H9 (cell line): ENCODE measurements around the gene RARB. TPM values are rescaled to one million over a fixed set of nuclear protein-coding genes. Genes with fewer than 3 reads are reported as not detected.

Experiments used
- DNase-seq: peaks from one replicate; pipeline ENCODE4 v3.0.0-alpha.2; 2017
- H2AFZ ChIP-seq: one replicate; pipeline ENCODE4 v1.6.1; 2013; ENCODE audit warnings: mild to moderate bottlenecking, low read length, control low read depth, moderate library complexity
- H2AK5ac ChIP-seq: 2 replicates; pipeline ENCODE4 v1.6.1; 2013; ENCODE audit warnings: low read length, control low read depth, mixed read lengths; ENCODE audit not compliant: insufficient read length
- H2BK120ac ChIP-seq: one replicate; pipeline ENCODE4 v1.6.1; 2013; ENCODE audit warnings: low read depth, mild to moderate bottlenecking, low read length, control low read depth, inconsistent platforms; ENCODE audit not compliant: poor library complexity, severe bottlenecking
- H2BK12ac ChIP-seq: 2 replicates; pipeline ENCODE4 v1.6.1; 2013; ENCODE audit warnings: low read length, control low read depth, mixed read lengths, low read depth; ENCODE audit not compliant: insufficient read length
- H2BK15ac ChIP-seq: 2 replicates; pipeline ENCODE4 v1.6.1; 2013; ENCODE audit warnings: low read depth, low read length, control low read depth
- H2BK20ac ChIP-seq: one replicate; pipeline ENCODE4 v1.6.1; 2013; ENCODE audit warnings: low read depth, mild to moderate bottlenecking, low read length, control low read depth, inconsistent platforms; ENCODE audit not compliant: poor library complexity, severe bottlenecking
- H2BK5ac ChIP-seq: 2 replicates; pipeline ENCODE4 v1.6.1; 2013; ENCODE audit warnings: low read length, control low read depth, mixed read lengths; ENCODE audit not compliant: insufficient read length
- H3K14ac ChIP-seq: 2 replicates; pipeline ENCODE4 v1.6.1; 2013; ENCODE audit warnings: low read length, control low read depth; ENCODE audit not compliant: insufficient read depth
- H3K18ac ChIP-seq: 2 replicates; pipeline ENCODE4 v1.6.1; 2013; ENCODE audit warnings: low read depth, mild to moderate bottlenecking, mixed read lengths, low read length, control low read depth; ENCODE audit not compliant: insufficient read length
- H3K23ac ChIP-seq: 2 replicates; pipeline ENCODE4 v1.6.1; 2013; ENCODE audit warnings: low read length, control low read depth, mixed read lengths, low read depth; ENCODE audit not compliant: insufficient read length
- H3K23me2 ChIP-seq: 2 replicates; pipeline ENCODE4 v1.6.1; 2013; ENCODE audit warnings: low read depth, mild to moderate bottlenecking, mixed read lengths, low read length, control low read depth; ENCODE audit not compliant: insufficient read length, poor library complexity, severe bottlenecking
- H3K27ac ChIP-seq: 2 replicates; pipeline ENCODE4 v1.5.1; 2013; ENCODE audit warnings: low read length, control low read depth, mixed read lengths, low read depth; ENCODE audit not compliant: insufficient read length
- H3K27me3 ChIP-seq: 2 replicates; pipeline ENCODE4 v1.6.1; 2013; ENCODE audit warnings: low read length, control low read depth, inconsistent platforms; ENCODE audit not compliant: insufficient read depth
- H3K4ac ChIP-seq: 2 replicates; pipeline ENCODE4 v1.6.1; 2013; ENCODE audit warnings: low read depth, mild to moderate bottlenecking, control low read depth, inconsistent platforms, low read length, moderate library complexity
- H3K4me1 ChIP-seq: 2 replicates; pipeline ENCODE4 v1.6.1; 2013; ENCODE audit warnings: low read length, control low read depth, inconsistent platforms; ENCODE audit not compliant: insufficient read depth
- H3K4me2 ChIP-seq: 2 replicates; pipeline ENCODE4 v1.6.1; 2013; ENCODE audit warnings: low read length, control low read depth, mixed read lengths; ENCODE audit not compliant: insufficient read length, insufficient read depth
- H3K56ac ChIP-seq: 2 replicates; pipeline ENCODE4 v1.6.1; 2013; ENCODE audit warnings: low read depth, mild to moderate bottlenecking, mixed read lengths, low read length, control low read depth; ENCODE audit not compliant: insufficient read length
- H3K79me1 ChIP-seq: 2 replicates; pipeline ENCODE4 v1.6.1; 2013; ENCODE audit warnings: low read depth, mild to moderate bottlenecking, moderate library complexity, low read length, control low read depth, inconsistent platforms; ENCODE audit not compliant: insufficient read depth, poor library complexity, severe bottlenecking
- H3K79me2 ChIP-seq: 2 replicates; pipeline ENCODE4 v1.6.1; 2013; ENCODE audit warnings: low read length, control low read depth, inconsistent platforms; ENCODE audit not compliant: insufficient read depth
- H3K9ac ChIP-seq: 2 replicates; pipeline ENCODE4 v1.6.1; 2013; ENCODE audit warnings: low read length, control low read depth, mixed read lengths; ENCODE audit not compliant: insufficient read length; ENCODE audit errors: extremely low read depth
- H3K9me3 ChIP-seq: one replicate; pipeline ENCODE4 v1.6.1; 2013; ENCODE audit warnings: low read depth, low read length, inconsistent platforms; ENCODE audit not compliant: control insufficient read depth
- H3T11ph ChIP-seq: one replicate; pipeline ENCODE4 v1.6.1; 2013; ENCODE audit warnings: mild to moderate bottlenecking, low read length, control low read depth, inconsistent platforms
- H4K20me1 ChIP-seq: one replicate; pipeline ENCODE4 v1.6.1; 2013; ENCODE audit not compliant: control insufficient read depth, insufficient read length, insufficient read depth
- H4K5ac ChIP-seq: 2 replicates; pipeline ENCODE4 v1.6.1; 2013; ENCODE audit warnings: low read depth, mild to moderate bottlenecking, mixed read lengths, low read length, control low read depth; ENCODE audit not compliant: insufficient read length
- H4K8ac ChIP-seq: replicated peaks from 2 replicates; pipeline ENCODE4 v1.6.1; 2013; ENCODE audit warnings: low read length, control low read depth, mixed read lengths, low read depth; ENCODE audit not compliant: insufficient read length
- H4K91ac ChIP-seq: 2 replicates; pipeline ENCODE4 v1.6.1; 2013; ENCODE audit warnings: low read depth, mild to moderate bottlenecking, moderate library complexity, mixed read lengths, low read length, control low read depth; ENCODE audit not compliant: insufficient read length
- H3K27ac Mint-ChIP-seq, 3 experiments: 2 replicates in 2 of 3; 3 replicates in 1 of 3; pipeline ENCODE4 v1.8.0; 2020 to 2021; ENCODE audit warnings: mixed read lengths in 3 of 3, mild to moderate bottlenecking in 1 of 3, moderate library complexity in 1 of 3
- H3K27me3 Mint-ChIP-seq: 2 replicates; pipeline ENCODE4 v1.8.0; 2021; ENCODE audit warnings: low read depth, mild to moderate bottlenecking, moderate library complexity, mixed read lengths
- H3K36me3 Mint-ChIP-seq, 3 experiments: 2 replicates in 2 of 3; 3 replicates in 1 of 3; pipeline ENCODE4 v1.8.0; 2020 to 2021; ENCODE audit warnings: low read depth in 3 of 3, mixed read lengths in 3 of 3; ENCODE audit not compliant: insufficient read depth in 1 of 3
- H3K4me1 Mint-ChIP-seq, 2 experiments: 2 replicates each; pipeline ENCODE4 v1.8.0; 2020; ENCODE audit warnings: mixed read lengths in 2 of 2
- H3K4me3 Mint-ChIP-seq, 2 experiments: 2 replicates in 1 of 2; 3 replicates in 1 of 2; pipeline ENCODE4 v1.8.0; 2020 to 2021; ENCODE audit warnings: mild to moderate bottlenecking in 2 of 2, mixed read lengths in 2 of 2, moderate library complexity in 1 of 2
- H3K9me3 Mint-ChIP-seq, 2 experiments: 2 replicates in 1 of 2; 3 replicates in 1 of 2; pipeline ENCODE4 v1.8.0; 2020; ENCODE audit warnings: mild to moderate bottlenecking in 2 of 2, mixed read lengths in 2 of 2, moderate library complexity in 1 of 2
- CTCF ChIP-seq: fragments of 200-600 bp; sonication (generic); conservative IDR thresholded peaks from 3 replicates; pipeline ENCODE4 v1.8.0; 2021; ENCODE audit warnings: antibody characterized with exemption, mild to moderate bottlenecking
- WGBS: extraction: QIAGEN DNeasy Blood & Tissue Kit; methylation state at CpG from one replicate; pipeline ENCODE4 v1.1.7; 2013; ENCODE audit warnings: missing lambda C conversion rate, low lambda C conversion rate, mixed read lengths; ENCODE audit not compliant: insufficient read length; ENCODE audit errors: extremely low coverage; 5-methylcytosine and 5-hydroxymethylcytosine counted together
- total RNA-seq: library from RNA; stranded (reverse); gene quantifications from 2 replicates; pipeline ENCODE4 v1.2.1, GENCODE V29; 2021

RARB gene
- total RNA-seq, 1 experiment from 2014 or later: 0.22 TPM

- no peak overlapping the region for H3K27ac ChIP-seq
- Mint-ChIP-seq H3K9me3 (no peaks in the 10 kb centered on the region; a peak in 1 of 5 replicates), H3K4me1 (peaks cover 52 to 57% of the 10 kb centered on the region in 2 experiments)
These were observed 2.3 kb downstream of the RARB start for GRCh38 chr3:25430287-25430934.

More at GRCh38 chr3:25430287-25430934, 2.3 kb downstream of the RARB start:
- H3K79me2 ChIP-seq: no peaks in the 10 kb centered on the region
- no peak overlapping the region for H2BK120ac ChIP-seq
- H4K5ac ChIP-seq: no peak overlapping the region
- no peak overlapping the region for H2BK12ac ChIP-seq
- H3T11ph ChIP-seq: no peak overlapping the region
- no peak for TF ChIP-seq CTCF
- Mint-ChIP-seq H3K27ac (no peak overlapping the region), H3K4me3 (no peak overlapping the region), H3K36me3 (no peaks in the 10 kb centered on the region), H3K27me3 (peaks cover 25% of the 10 kb centered on the region)
- H4K8ac ChIP-seq: no peak overlapping the region
- no peak overlapping the region for H2BK5ac ChIP-seq
- H2AFZ ChIP-seq: no peak overlapping the region
- no peak overlapping the region for H2BK15ac ChIP-seq
- no peak overlapping the region for H3K18ac ChIP-seq
- H3K23me2 ChIP-seq: peaks cover 12% of the 10 kb centered on the region
- no peaks in the 10 kb centered on the region for H4K20me1 ChIP-seq
- DNase-seq: no peak
- no peak overlapping the region for H3K56ac ChIP-seq
- WGBS: no CpG with 5 or more reads among the region's 5 CpGs
- no peak overlapping the region for H2BK20ac ChIP-seq
- no peak overlapping the region for H3K4ac ChIP-seq
- H2AK5ac ChIP-seq: no peak overlapping the region
- no peaks in the 10 kb centered on the region; the same call in 1 of the 2 replicates for H3K27me3 ChIP-seq
- no peak overlapping the region for H3K9ac ChIP-seq
- H3K4me2 ChIP-seq: no peak overlapping the region
- no peaks in the 10 kb centered on the region; the same call in 1 of the 2 replicates for H3K4me1 ChIP-seq
- H3K23ac ChIP-seq: no peak overlapping the region
- no peak overlapping the region for H4K91ac ChIP-seq
- no peak overlapping the region for H3K14ac ChIP-seq
- H3K9me3 ChIP-seq: no peaks in the 10 kb centered on the region
- H3K79me1 ChIP-seq: no peaks in the 10 kb centered on the region
